SK-N-MC (cell line): Measurements from ENCODE around the gene TSHZ2.

Source experiments
- EZH2 ChIP-seq: fragments of 200-600 bp; sonication (generic); IDR thresholded peaks from one replicate; pipeline ENCODE4 v1.6.1; 2017; ENCODE audit warnings: antibody characterized with exemption
- POLR2AphosphoS5 ChIP-seq: IDR thresholded peaks from 2 replicates; pipeline ENCODE4 v1.6.1; 2012; ENCODE audit warnings: mild to moderate bottlenecking, low read depth, low read length, borderline replicate concordance

DNA sequence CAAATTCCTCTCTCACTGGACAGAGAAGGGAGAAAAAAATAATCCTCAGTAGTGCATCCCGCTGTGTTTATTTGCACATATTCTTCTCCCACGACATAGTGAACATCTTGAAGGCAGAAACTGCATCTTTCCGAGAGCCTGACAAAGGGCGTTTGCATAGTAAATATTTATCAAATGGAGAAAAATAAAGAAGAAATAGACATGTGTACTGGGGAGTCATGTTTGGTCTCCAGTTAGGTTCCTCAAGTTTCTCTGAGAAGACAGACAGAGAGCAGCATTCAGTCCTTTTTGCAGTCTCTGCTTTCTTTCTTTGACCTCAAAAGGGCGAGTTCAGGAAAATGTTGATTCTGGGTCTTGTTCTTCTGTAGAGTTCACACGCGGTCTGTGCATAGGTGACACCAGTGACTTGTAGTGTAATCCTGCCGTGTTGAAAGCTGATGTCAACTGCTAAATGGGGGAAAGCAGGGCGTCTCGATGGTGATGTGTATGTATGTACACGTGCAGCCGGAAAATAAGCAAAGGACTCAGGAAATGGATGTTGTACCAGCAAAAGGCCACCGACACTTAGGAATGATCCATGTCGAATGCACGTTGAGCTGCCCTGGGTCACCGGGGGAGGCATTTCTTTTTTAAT, 335.9 kb downstream of the TSHZ2 start:
- TF ChIP-seq EZH2 (no peak), POLR2AphosphoS5 (no peak)
